ENCODE data around the gene COG3.

DNA sequence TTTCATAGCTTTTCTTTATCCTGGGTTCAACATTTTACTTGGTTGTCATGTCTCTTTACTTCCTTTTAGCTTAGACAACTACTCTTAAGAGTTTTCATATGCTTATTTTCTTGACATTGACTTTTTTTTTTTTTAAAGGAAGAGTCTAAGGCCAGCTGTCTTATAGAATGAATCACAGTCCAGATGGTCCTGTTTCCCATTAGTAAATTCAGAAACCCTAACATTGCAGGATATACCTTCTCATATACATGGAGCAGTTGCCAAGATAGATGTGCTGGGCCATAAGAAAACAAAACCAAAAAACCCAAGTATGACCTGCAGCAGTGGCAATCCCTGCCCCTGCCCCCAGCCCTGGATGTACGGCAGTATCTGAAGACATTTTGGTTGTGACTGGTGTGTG is 72.8 kb downstream of the COG3 start:
- TF ChIP-seq, protein P1, sequence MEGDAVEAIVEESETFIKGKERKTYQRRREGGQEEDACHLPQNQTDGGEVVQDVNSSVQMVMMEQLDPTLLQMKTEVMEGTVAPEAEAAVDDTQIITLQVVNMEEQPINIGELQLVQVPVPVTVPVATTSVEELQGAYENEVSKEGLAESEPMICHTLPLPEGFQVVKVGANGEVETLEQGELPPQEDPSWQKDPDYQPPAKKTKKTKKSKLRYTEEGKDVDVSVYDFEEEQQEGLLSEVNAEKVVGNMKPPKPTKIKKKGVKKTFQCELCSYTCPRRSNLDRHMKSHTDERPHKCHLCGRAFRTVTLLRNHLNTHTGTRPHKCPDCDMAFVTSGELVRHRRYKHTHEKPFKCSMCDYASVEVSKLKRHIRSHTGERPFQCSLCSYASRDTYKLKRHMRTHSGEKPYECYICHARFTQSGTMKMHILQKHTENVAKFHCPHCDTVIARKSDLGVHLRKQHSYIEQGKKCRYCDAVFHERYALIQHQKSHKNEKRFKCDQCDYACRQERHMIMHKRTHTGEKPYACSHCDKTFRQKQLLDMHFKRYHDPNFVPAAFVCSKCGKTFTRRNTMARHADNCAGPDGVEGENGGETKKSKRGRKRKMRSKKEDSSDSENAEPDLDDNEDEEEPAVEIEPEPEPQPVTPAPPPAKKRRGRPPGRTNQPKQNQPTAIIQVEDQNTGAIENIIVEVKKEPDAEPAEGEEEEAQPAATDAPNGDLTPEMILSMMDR (conservative IDR thresholded peaks at IDR 0.05; ENCODE audit: low read depth, low read length): no peak
- no peak for TF ChIP-seq EZH2 (IDR thresholded peaks at IDR 0.05; ENCODE audit: borderline replicate concordance, low read depth, low read length, poor library complexity, severe bottlenecking)
